Stimulated activated CD4-positive, alpha-beta T cell treated with anti-CD3 and anti-CD28 coated beads, Interleukin-15, amount 100 ng/mL, for 48 hours (primary cell): ENCODE data around the gene CLEC10A.
"Not testable (repeated sequence)": the region's sequence is repeated elsewhere in the genome, so short reads cannot be mapped to it uniquely, and the experiment has no call there.

Source experiments
- DNase-seq, 2 donors: peaks; one replicate each; pipeline ENCODE4 v3.0.0-alpha.2; 2020; ENCODE audit warnings: low read depth in 2 of 2

Gene CLEC10A

GRCh38 chr17:7079581-7080455 lies at the start of gene CLEC10A:
Gene CLEC10A (minus strand): TSS chr17:7080251. CDS start chr17:7078812, 1,439 bp downstream.
- DNase-seq, result no peak

GRCh38 chr17:7129311-7129710 lies 49.3 kb upstream of the CLEC10A start:
- DNase-seq, result no peak

GRCh38 chr17:7128160-7128559 lies 48.1 kb upstream of the CLEC10A start:
- DNase-seq, result no peak

- DNase-seq, result not testable (repeated sequence)
Measured at GRCh38 chr17:7127501-7127900, 47.5 kb upstream of the CLEC10A start.

GRCh38 chr17:7126386-7126785 lies 46.3 kb upstream of the CLEC10A start:
- not testable (repeated sequence) for DNase-seq

- no peak for DNase-seq
Measured at GRCh38 chr17:7124923-7125322, 44.9 kb upstream of the CLEC10A start.

- DNase-seq, result no peak
Measured at GRCh38 chr17:7123844-7124243, 43.8 kb upstream of the CLEC10A start.

GRCh38 chr17:7122381-7122780 lies 42.3 kb upstream of the CLEC10A start:
- DNase-seq, result no peak

GRCh38 chr17:7120635-7121034 lies 40.6 kb upstream of the CLEC10A start:
- DNase-seq, result not testable (repeated sequence)

- no peak for DNase-seq
Measured at GRCh38 chr17:7120123-7120522, 40.1 kb upstream of the CLEC10A start.

GRCh38 chr17:7119314-7119713 lies 39.3 kb upstream of the CLEC10A start:
- no peak for DNase-seq

- DNase-seq, result no peak
Measured at GRCh38 chr17:7114875-7115614, 35.0 kb upstream of the CLEC10A start.

GRCh38 chr17:7114241-7114874 lies 34.3 kb upstream of the CLEC10A start, which contains the start of gene ASGR2:
Gene ASGR2 (minus strand): TSS chr17:7114822. CDS start chr17:7114240, 582 bp downstream.
- DNase-seq, result no peak

GRCh38 chr17:7113273-7114071 lies 33.4 kb upstream of the CLEC10A start:
- DNase-seq, result no peak

GRCh38 chr17:7112510-7113108 lies 32.6 kb upstream of the CLEC10A start:
- DNase-seq, result no peak

- DNase-seq, result no peak
Measured at GRCh38 chr17:7111784-7112509, 31.9 kb upstream of the CLEC10A start.

GRCh38 chr17:7110617-7111306 lies 30.7 kb upstream of the CLEC10A start:
- no peak for DNase-seq

- no peak for DNase-seq
Measured at GRCh38 chr17:7109461-7110322, 29.6 kb upstream of the CLEC10A start.

GRCh38 chr17:7108981-7109380 lies 28.9 kb upstream of the CLEC10A start:
- DNase-seq, result no peak
